ENCODE data around the gene DUSP9.
"Not testable (repeated sequence)": the region's sequence is repeated elsewhere in the genome, so short reads cannot be mapped to it uniquely, and the experiment has no call there.

DUSP9 gene

DNA sequence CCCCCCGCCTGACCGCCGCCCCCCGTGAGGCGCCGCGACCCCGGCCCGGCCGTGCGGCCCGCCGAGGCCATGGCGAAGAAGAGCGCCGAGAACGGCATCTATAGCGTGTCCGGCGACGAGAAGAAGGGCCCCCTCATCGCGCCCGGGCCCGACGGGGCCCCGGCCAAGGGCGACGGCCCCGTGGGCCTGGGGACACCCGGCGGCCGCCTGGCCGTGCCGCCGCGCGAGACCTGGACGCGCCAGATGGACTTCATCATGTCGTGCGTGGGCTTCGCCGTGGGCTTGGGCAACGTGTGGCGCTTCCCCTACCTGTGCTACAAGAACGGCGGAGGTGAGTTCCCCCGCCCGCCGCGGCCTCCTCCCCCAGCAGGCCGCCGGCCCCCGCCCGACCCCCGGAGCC is 41.5 kb downstream of the DUSP9 start:
- no peak for DNase-seq (ENCODE audit: low read depth)
- peak overlapping the region; percentile 51 for H3K4me3 ChIP-seq (ENCODE audit: low read length)
- TF ChIP-seq, protein P1, sequence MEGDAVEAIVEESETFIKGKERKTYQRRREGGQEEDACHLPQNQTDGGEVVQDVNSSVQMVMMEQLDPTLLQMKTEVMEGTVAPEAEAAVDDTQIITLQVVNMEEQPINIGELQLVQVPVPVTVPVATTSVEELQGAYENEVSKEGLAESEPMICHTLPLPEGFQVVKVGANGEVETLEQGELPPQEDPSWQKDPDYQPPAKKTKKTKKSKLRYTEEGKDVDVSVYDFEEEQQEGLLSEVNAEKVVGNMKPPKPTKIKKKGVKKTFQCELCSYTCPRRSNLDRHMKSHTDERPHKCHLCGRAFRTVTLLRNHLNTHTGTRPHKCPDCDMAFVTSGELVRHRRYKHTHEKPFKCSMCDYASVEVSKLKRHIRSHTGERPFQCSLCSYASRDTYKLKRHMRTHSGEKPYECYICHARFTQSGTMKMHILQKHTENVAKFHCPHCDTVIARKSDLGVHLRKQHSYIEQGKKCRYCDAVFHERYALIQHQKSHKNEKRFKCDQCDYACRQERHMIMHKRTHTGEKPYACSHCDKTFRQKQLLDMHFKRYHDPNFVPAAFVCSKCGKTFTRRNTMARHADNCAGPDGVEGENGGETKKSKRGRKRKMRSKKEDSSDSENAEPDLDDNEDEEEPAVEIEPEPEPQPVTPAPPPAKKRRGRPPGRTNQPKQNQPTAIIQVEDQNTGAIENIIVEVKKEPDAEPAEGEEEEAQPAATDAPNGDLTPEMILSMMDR (conservative IDR thresholded peaks at IDR 0.05; ENCODE audit: low read length), result no peak

DNA sequence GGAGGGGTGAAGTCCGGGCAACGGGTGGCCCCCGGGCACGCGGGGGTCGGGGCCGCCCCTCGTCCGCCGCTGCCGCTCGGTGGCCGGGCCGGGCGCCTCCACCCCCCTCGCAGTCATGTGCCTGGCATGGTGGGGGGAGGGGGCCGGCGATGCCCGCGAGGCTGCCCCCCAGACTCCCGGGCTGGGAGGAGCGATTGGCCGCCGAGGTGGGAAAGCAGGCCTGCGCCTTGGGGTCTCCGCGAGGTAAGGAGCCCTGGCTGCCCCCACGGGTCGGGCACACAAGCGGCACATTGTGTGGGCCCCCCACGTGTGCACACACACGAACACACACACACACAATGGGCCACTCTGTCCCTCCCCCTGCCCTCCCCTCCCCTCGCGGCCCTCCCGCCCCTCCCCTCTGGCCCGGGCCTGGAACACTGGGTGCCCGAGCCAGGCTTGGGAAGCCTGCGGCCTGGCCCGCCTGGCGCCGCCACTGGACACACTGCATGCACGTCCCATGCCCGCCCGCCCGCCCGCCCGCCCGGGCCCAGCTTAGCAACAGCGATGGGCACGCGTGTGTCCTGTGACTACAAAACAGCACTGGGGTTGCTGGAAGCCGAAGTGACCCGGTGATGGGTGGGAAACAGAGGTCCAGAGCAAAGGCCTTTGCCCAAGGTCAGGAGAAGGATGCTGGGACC is 42.0 kb downstream of the DUSP9 start:
- DNase-seq (ENCODE audit: low read depth), result peak; percentile 40
- TF ChIP-seq, protein P1 (conservative IDR thresholded peaks at IDR 0.05; ENCODE audit: low read length), result no peak
- peak overlapping the region; percentile 49 for H3K4me3 ChIP-seq (ENCODE audit: low read length)

DNA sequence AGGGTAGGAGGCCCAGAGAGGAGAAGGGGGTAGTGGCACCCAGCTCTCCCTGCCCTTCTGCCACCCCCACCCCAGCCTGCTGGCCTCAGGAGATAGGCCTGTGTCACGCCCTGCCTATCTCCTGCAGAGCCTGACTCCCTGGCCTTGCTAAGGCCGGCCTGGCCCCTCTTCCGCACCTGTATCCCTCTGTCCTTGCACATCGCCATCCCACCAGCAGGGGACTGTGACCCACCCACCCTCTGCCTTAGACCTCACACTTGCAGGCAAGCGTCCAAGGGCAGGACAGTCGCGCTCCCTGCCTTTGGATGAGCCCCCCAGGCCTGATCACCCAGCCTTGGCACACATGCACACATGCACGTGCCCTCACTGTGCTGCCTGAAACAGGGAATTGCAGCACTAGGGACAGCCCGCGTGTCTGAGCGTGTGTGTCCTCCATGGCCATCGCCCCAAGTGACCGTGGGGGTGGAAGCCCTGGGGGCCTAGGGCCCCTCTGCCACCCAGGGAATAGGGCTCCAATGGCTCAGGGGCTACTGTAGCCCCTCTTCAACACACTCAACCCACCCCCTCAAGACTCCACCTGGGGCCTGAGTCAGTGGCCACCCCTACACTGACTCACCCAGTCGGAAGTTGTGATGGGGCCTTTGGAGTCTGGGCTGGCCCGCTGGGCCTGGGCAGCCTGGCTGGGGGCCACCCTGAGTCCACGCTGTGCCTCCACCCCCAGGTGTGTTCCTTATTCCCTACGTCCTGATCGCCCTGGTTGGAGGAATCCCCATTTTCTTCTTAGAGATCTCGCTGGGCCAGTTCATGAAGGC is 42.9 kb downstream of the DUSP9 start:
- peak overlapping the region; percentile 46 for H3K4me3 ChIP-seq (ENCODE audit: low read length)
- TF ChIP-seq, protein P1 (conservative IDR thresholded peaks at IDR 0.05; ENCODE audit: low read length), result no peak
- DNase-seq (ENCODE audit: low read depth), result no peak

DNA sequence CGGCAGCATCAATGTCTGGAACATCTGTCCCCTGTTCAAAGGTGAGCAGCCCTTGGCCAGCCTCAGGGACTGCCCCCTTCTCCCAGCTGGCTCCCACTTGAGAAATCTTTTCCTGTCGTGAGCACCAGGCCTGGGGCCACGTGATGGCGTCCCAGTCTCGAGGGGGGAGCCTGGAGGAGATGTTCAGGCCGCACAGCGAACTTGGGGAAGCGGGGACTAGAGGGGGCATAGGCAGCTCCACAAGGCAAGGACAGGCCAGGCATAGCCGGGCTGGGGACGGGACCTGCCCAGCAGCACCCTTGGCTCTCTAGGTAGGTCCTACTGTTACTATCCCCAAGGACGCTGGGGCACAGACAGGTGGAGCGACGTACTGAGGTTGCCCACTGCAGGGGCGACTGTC is 43.5 kb downstream of the DUSP9 start:
- TF ChIP-seq, protein P1 (conservative IDR thresholded peaks at IDR 0.05; ENCODE audit: low read length), result no peak
- no peak for DNase-seq (ENCODE audit: low read depth)
- H3K4me3 ChIP-seq (ENCODE audit: low read length), result no peak overlapping the region

DNA sequence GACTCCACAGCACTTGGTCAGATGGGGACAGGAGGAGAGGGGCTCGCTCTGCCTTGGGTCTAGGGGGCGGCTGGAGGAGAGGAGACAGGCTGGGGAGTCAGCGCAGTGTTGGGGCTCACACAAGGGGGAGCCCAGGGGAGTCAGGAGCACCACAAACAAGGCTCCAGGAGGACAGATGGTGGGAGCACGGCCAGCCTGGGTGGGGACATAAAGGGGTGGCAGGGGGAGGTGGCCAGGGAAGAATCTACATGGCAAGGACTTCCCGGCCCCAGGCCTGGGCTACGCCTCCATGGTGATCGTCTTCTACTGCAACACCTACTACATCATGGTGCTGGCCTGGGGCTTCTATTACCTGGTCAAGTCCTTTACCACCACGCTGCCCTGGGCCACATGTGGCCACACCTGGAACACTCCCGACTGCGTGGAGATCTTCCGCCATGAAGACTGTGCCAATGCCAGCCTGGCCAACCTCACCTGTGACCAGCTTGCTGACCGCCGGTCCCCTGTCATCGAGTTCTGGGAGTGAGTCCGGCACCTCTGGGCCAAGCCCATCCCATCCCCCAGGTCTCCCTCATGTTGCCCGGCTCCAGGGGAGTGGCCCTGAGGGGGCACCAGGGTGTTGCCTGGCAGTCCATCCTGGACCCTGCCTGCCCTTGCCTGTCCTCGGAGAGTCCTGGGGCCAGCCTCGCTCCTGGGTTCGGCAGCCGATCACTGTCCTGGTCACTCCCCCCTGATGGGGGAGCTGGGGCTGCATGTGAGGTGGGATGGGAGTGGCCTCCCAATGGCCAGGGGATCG is 44.2 kb downstream of the DUSP9 start:
- not testable (repeated sequence) for H3K4me3 ChIP-seq (ENCODE audit: low read length); DNase-seq (ENCODE audit: low read depth)

DNA sequence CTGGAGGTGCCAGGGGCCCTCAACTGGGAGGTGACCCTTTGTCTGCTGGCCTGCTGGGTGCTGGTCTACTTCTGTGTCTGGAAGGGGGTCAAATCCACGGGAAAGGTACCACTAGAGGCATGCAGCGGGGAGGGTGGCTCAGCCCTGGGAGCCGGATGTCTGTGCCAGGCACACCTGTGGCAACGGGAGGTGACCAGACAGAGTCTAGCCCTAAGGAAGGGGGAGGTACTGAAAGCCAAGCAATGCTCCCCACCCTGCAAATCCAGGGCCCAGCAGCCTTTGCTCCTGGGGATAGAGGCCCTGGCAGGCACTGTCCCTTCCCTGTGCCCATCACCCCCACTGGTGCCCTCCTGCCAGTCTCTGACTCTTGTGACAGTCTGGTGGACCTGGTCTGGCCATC is 45.0 kb downstream of the DUSP9 start:
- DNase-seq (ENCODE audit: low read depth), result no peak
- H3K4me3 ChIP-seq (ENCODE audit: low read length), result no peak overlapping the region
- TF ChIP-seq, protein P1 (conservative IDR thresholded peaks at IDR 0.05; ENCODE audit: low read length), result no peak

DNA sequence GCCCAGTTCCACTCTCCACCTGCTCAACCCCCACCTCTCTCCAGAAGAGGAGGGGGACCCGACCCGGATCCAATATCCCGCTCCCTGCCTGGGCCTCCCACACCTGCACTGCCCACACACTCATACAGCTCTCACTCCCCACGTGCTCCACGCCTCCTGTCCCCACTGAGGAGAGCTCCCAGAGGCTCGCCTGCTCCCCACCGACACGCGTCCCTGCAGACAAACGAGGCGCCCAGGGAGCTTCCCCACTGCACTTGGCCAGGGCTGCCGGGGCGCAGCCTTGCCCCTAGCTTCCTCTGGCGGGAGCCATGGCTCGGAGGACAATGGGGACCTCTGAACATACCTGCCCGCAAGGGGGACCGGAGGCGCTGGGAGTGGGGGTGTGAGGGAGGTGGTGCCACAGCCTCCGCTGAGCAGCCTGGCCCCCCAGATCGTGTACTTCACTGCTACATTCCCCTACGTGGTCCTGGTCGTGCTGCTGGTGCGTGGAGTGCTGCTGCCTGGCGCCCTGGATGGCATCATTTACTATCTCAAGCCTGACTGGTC is 45.7 kb downstream of the DUSP9 start:
- no peak for DNase-seq (ENCODE audit: low read depth)
- TF ChIP-seq, protein P1 (conservative IDR thresholded peaks at IDR 0.05; ENCODE audit: low read length), result no peak
- H3K4me3 ChIP-seq (ENCODE audit: low read length), result no peak overlapping the region

Measured in AG10803 (cell line).